H1 (cell line): Measurements from ENCODE around the gene RTN4RL1. TPM values are rescaled to one million over a fixed set of nuclear protein-coding genes. Genes with fewer than 3 reads are reported as not detected.
A peak's percentile ranks its signal among the peaks of the same experiment; 100 is the strongest.

Experiments
- CTCF ChIA-PET: fragments of 300-600 bp; sonication (Branson Sonifier 250); formaldehyde crosslinking; loops from one replicate; lab custom pipeline; 2021; ENCODE audit not compliant: partially characterized antibody; lab: Charles Lee
- POLR2A ChIA-PET: fragments of 300-600 bp; sonication (Branson Sonifier 250); formaldehyde crosslinking; loops from one replicate; lab custom pipeline; 2021; ENCODE audit warnings: inconsistent platforms; ENCODE audit not compliant: partially characterized antibody; lab: Charles Lee
- DNase-seq, 2 experiments: peaks; one replicate each; pipeline versions ENCODE4 v3.0.0 to v3.0.0-alpha.2; 2010 to 2022; ENCODE audit warnings: low spot score in 2 of 2, low read depth in 1 of 2, mixed read lengths in 1 of 2
- FAIRE-seq: peaks from 2 replicates; lab custom pipeline; 2011; peaks lifted over from hg19 to GRCh38; lab: Jason Lieb, UNC
- H2AFZ ChIP-seq: 2 replicates; pipeline ENCODE4 v1.8.1; 2012; ENCODE audit warnings: low read length, inconsistent platforms
- H2AK5ac ChIP-seq: 2 replicates; pipeline ENCODE4 v1.6.1; 2013; ENCODE audit warnings: low read depth, low read length
- H2BK120ac ChIP-seq: replicated peaks from 2 replicates; pipeline ENCODE3; 2013; ENCODE audit warnings: low read depth, low read length, inconsistent platforms
- H2BK12ac ChIP-seq: 2 replicates; pipeline ENCODE4 v1.6.1; 2013; ENCODE audit warnings: low read depth, low read length
- H2BK15ac ChIP-seq: 2 replicates; pipeline ENCODE4 v1.6.1; 2013; ENCODE audit warnings: low read length
- H2BK20ac ChIP-seq: 2 replicates; pipeline ENCODE4 v1.6.1; 2013; ENCODE audit warnings: low read length
- H2BK5ac ChIP-seq: 2 replicates; pipeline ENCODE4 v1.6.1; 2013; ENCODE audit warnings: low read depth, low read length
- H3K14ac ChIP-seq: 2 replicates; pipeline ENCODE4 v1.6.1; 2013; ENCODE audit warnings: inconsistent platforms; ENCODE audit not compliant: insufficient read length
- H3K18ac ChIP-seq: 2 replicates; pipeline ENCODE4 v1.6.1; 2013; ENCODE audit warnings: low read length; ENCODE audit errors: extremely low read depth
- H3K23ac ChIP-seq: 2 replicates; pipeline ENCODE4 v1.6.1; 2013; ENCODE audit warnings: inconsistent platforms; ENCODE audit not compliant: insufficient read length
- H3K23me2 ChIP-seq: 2 replicates; pipeline ENCODE4 v1.6.1; 2013; ENCODE audit warnings: low read depth, low read length
- H3K27ac ChIP-seq: 2 replicates; pipeline ENCODE4 v1.6.1; 2011; ENCODE audit warnings: low read depth, low read length, inconsistent platforms
- H3K27me3 ChIP-seq, 4 experiments: replicated peaks in 1 of 4; 1 replicate in 1 of 4; 2 replicates in 3 of 4; pipeline versions ENCODE4 v1.6.1 to v1.8.1; 2011 to 2013; ENCODE audit warnings: low read length in 3 of 4, mild to moderate bottlenecking in 3 of 4, inconsistent platforms in 2 of 4, mixed read lengths in 2 of 4, moderate library complexity in 1 of 4; ENCODE audit not compliant: control insufficient read depth in 3 of 4, insufficient read depth in 3 of 4; ENCODE audit errors: extremely low read depth in 1 of 4
- H3K36me3 ChIP-seq, 4 experiments: 2 replicates each; pipeline versions ENCODE4 v1.6.1 to v1.8.1; 2011 to 2013; ENCODE audit warnings: mild to moderate bottlenecking in 4 of 4, low read length in 3 of 4, moderate library complexity in 2 of 4, control low read depth in 1 of 4, inconsistent platforms in 1 of 4; ENCODE audit not compliant: insufficient read depth in 4 of 4, control insufficient read depth in 2 of 4
- H3K4ac ChIP-seq: replicated peaks from 2 replicates; pipeline ENCODE3; 2013; ENCODE audit warnings: low read length, low read depth, mixed read lengths, inconsistent platforms; ENCODE audit not compliant: insufficient read length
- H3K4me1 ChIP-seq, 4 experiments: replicated peaks in 1 of 4; 1 replicate in 1 of 4; 2 replicates in 3 of 4; pipeline versions ENCODE4 v1.6.1 to v1.8.1; 2011 to 2013; ENCODE audit warnings: low read length in 3 of 4, inconsistent platforms in 2 of 4, mixed read lengths in 1 of 4; ENCODE audit not compliant: insufficient read depth in 4 of 4, control insufficient read depth in 3 of 4
- H3K4me2 ChIP-seq, 2 experiments: 2 replicates each; pipeline versions ENCODE4 v1.6.1 to v1.8.1; 2011 to 2013; ENCODE audit warnings: low read depth in 2 of 2, low read length in 2 of 2, control low read depth in 1 of 2, inconsistent platforms in 1 of 2, mild to moderate bottlenecking in 1 of 2; ENCODE audit not compliant: insufficient read depth in 1 of 2
- H3K4me3 ChIP-seq, 4 experiments: fragments of 200-600, 300-600 bp in 1 of 4; sonication (generic), shearing (Covaris generic), sonication (Bioruptor Twin) in 1 of 4; 2 replicates each; pipeline versions ENCODE4 v1.5.1 to v1.8.1; 2011 to 2016; ENCODE audit warnings: low read length in 4 of 4, low read depth in 3 of 4, control low read depth in 2 of 4, inconsistent platforms in 2 of 4, mild to moderate bottlenecking in 2 of 4, mixed read lengths in 1 of 4, moderate library complexity in 1 of 4; ENCODE audit not compliant: insufficient read depth in 2 of 4; ENCODE audit errors: extremely low read depth in 1 of 4
- H3K56ac ChIP-seq: replicated peaks from 2 replicates; pipeline ENCODE3; 2013; ENCODE audit warnings: low read depth, mild to moderate bottlenecking, mixed read lengths, low read length, inconsistent platforms; ENCODE audit not compliant: insufficient read length
- H3K79me1 ChIP-seq: 2 replicates; pipeline ENCODE4 v1.6.1; 2013; ENCODE audit warnings: low read depth, low read length, control low read depth
- H3K79me2 ChIP-seq, 2 experiments: 2 replicates each; pipeline versions ENCODE4 v1.6.1 to v1.8.1; 2012 to 2013; ENCODE audit warnings: low read length in 2 of 2, mild to moderate bottlenecking in 2 of 2, inconsistent platforms in 1 of 2; ENCODE audit not compliant: insufficient read depth in 2 of 2, control insufficient read depth in 1 of 2
- H3K9ac ChIP-seq, 4 experiments: replicated peaks in 1 of 4; 1 replicate in 1 of 4; 2 replicates in 3 of 4; pipeline versions ENCODE4 v1.6.1 to v1.8.1; 2011 to 2013; ENCODE audit warnings: low read depth in 3 of 4, low read length in 3 of 4, control low read depth in 2 of 4, mild to moderate bottlenecking in 2 of 4, moderate library complexity in 2 of 4, inconsistent platforms in 1 of 4; ENCODE audit errors: extremely low read depth in 1 of 4
- H3K9me3 ChIP-seq, 2 experiments: 2 replicates each; pipeline versions ENCODE4 v1.6.1 to v1.8.1; 2012 to 2013; ENCODE audit warnings: mild to moderate bottlenecking in 2 of 2, moderate library complexity in 2 of 2, control low read depth in 1 of 2, inconsistent platforms in 1 of 2, low read depth in 1 of 2, low read length in 1 of 2, mixed read lengths in 1 of 2; ENCODE audit not compliant: insufficient read depth in 2 of 2
- H4K20me1 ChIP-seq, 2 experiments: replicated peaks in 1 of 2; 2 replicates each; pipeline versions ENCODE3 to v1.8.1; 2011 to 2013; ENCODE audit warnings: inconsistent platforms in 2 of 2, low read length in 2 of 2, mild to moderate bottlenecking in 1 of 2; ENCODE audit not compliant: insufficient read depth in 2 of 2, control insufficient read depth in 1 of 2
- H4K5ac ChIP-seq: 2 replicates; pipeline ENCODE4 v1.6.1; 2013; ENCODE audit warnings: low read length, low read depth, mixed read lengths, inconsistent platforms; ENCODE audit not compliant: insufficient read length
- H4K8ac ChIP-seq: 2 replicates; pipeline ENCODE4 v1.8.0; 2013; ENCODE audit warnings: mild to moderate bottlenecking, moderate library complexity, low read length, inconsistent platforms; ENCODE audit not compliant: insufficient read depth; ENCODE audit errors: extremely low read depth
- H4K91ac ChIP-seq: replicated peaks from 2 replicates; pipeline ENCODE3; 2013; ENCODE audit warnings: low read length, mixed read lengths, inconsistent platforms; ENCODE audit not compliant: insufficient read length
- CHD2 ChIP-seq: IDR thresholded peaks from 2 replicates; pipeline ENCODE4 v1.6.1; 2012; ENCODE audit warnings: low read length, improper control_type of control experiment
- HDAC6 ChIP-seq: IDR thresholded peaks from one replicate; pipeline ENCODE4 v1.7.1; 2012; ENCODE audit warnings: low read depth, mild to moderate bottlenecking, inconsistent platforms, low read length, moderate library complexity
- KDM1A ChIP-seq: fragments of 200-600, 300-600 bp; sonication (generic); IDR thresholded peaks from 2 replicates; pipeline ENCODE4 v1.7.1; 2016; ENCODE audit warnings: mild to moderate bottlenecking, low read length, borderline replicate concordance
- KDM5A ChIP-seq: fragments of 200-600 bp; IDR thresholded peaks from 2 replicates; pipeline ENCODE4 v1.7.1; 2012; ENCODE audit warnings: mild to moderate bottlenecking, low read length, inconsistent platforms, mixed read lengths
- NANOG ChIP-seq: IDR thresholded peaks from 2 replicates; pipeline ENCODE4 v1.6.1; 2011; ENCODE audit warnings: low read length, low read depth, mild to moderate bottlenecking, inconsistent platforms; ENCODE audit not compliant: insufficient read depth, poor library complexity, severe bottlenecking
- RAD21 ChIP-seq, 2 experiments: IDR thresholded peaks in 1 of 2; conservative IDR thresholded peaks in 1 of 2; 2 replicates each; pipeline ENCODE4 v1.6.1; 2011; ENCODE audit warnings: low read depth in 2 of 2, low read length in 2 of 2, improper control_type of control experiment in 1 of 2, inconsistent platforms in 1 of 2, mild to moderate bottlenecking in 1 of 2, moderate library complexity in 1 of 2
- TCF12 ChIP-seq: IDR thresholded peaks from 2 replicates; pipeline ENCODE4 v1.6.1; 2011; ENCODE audit warnings: low read depth, mild to moderate bottlenecking, low read length
- WGBS, 2 experiments: shearing (Covaris generic) in 1 of 2; methylation state at CpG; one replicate each; pipeline versions ENCODE4 v1.1.6 to v1.1.7; 2013 to 2015; ENCODE audit warnings: low lambda C conversion rate in 2 of 2, mixed read lengths in 2 of 2, inconsistent platforms in 1 of 2, low coverage in 1 of 2, missing lambda C conversion rate in 1 of 2; ENCODE audit not compliant: insufficient replicate concordance in 2 of 2, insufficient coverage in 1 of 2, insufficient read length in 1 of 2; ENCODE audit errors: extremely low coverage in 1 of 2, missing lambda C conversion rate in 1 of 2; 5-methylcytosine and 5-hydroxymethylcytosine counted together
- polyA plus RNA-seq, 7 experiments: library from polyadenylated mRNA; depleted of rRNA in 3 of 7; stranded (reverse) in 5 of 7; unstranded in 2 of 7; fragments of >200 nt in 5 of 7; fragments of 200-250 nt in 2 of 7; gene quantifications; 1 replicate in 5 of 7; 2 replicates in 1 of 7; 4 replicates in 1 of 7; pipeline versions ENCODE4 v1.2.1 to v1.2.3, GENCODE V29; 2011 to 2013; ENCODE audit warnings: missing spikeins in 2 of 7, mixed read lengths in 2 of 7
- total RNA-seq: library from RNA; stranded (reverse); fragmentation: NEBNext Ultra II Directional; extraction: Animal tissue kit (Norgen Biotek cat#: 25700); gene quantifications from 2 replicates; pipeline ENCODE4 v1.2.1, GENCODE V29; 2021
- TF ChIP-seq, protein P1 (sequence below), 3 experiments: IDR thresholded peaks; 1 replicate in 2 of 3; 2 replicates in 1 of 3; pipeline versions ENCODE4 v1.5.1 to v1.6.1; 2011; ENCODE audit warnings: low read length in 3 of 3, mild to moderate bottlenecking in 3 of 3, inconsistent platforms in 2 of 3, low read depth in 1 of 3, moderate library complexity in 1 of 3; ENCODE audit not compliant: insufficient read depth in 1 of 3; ENCODE audit errors: control extremely low read depth in 1 of 3

Gene RTN4RL1
- total and polyA plus RNA-seq, 2 of the 8 experiments (the other 6 are each of a cell fraction or from before 2014, with no cell fraction given): 0.09 TPM; not detected in 1

DNA sequence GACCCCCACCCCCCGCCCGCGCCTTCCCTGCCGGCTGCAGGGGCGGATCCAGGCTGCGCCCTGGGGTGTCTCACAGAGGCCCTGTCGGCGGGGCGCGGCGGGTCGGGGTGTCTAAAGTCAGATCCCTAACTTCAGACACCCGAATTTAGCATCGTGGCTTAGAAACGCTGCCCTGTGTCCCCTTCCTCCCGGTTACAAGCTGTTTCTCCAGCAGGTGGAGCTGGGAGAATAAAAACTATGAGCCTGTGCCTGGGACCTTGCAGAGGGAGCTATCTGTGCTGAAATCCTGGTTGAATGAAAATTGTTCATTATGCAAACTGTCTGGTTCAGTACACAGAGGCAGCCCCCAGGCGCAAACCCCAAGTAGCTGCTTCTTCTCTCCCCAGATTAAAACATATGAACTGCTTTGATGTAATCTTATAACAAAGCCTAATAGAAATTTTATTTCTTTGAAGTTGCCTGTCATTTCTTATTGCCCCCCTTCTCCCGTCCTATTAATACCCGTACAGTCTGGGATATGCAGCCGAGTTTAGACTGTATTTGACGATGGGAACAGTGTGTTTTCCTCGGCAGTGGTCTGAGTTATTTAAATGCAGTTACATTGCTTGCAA lies 116.3 kb downstream of the RTN4RL1 start:
- H2BK12ac ChIP-seq: no peak overlapping the region
- H3K36me3 ChIP-seq: no peaks in the 10 kb centered on the region
- H2BK20ac ChIP-seq: no peak overlapping the region
- no peak overlapping the region for H2AK5ac ChIP-seq
- no peak overlapping the region for H3K9ac ChIP-seq
- H2BK120ac ChIP-seq: no peak overlapping the region
- no peak overlapping the region for H3K18ac ChIP-seq
- POLR2A ChIA-PET: interaction anchor here (0.8 to 1.5 kb wide), 2 partner anchors 115 to 132 kb away, joined by 3 read pairs; no protein-coding TSS in a partner anchor
- CTCF ChIA-PET: interaction anchor here (0.7 to 3.7 kb wide), 28 partner anchors 11 to 340 kb away, joined by 3 to 47 read pairs (median 4); partner anchors contain the start of genes DPH1, HIC1, OVCA2 and RTN4RL1
- no peak overlapping the region for H4K8ac ChIP-seq
- no peak overlapping the region for H2BK5ac ChIP-seq
- no peaks in the 10 kb centered on the region for H3K79me2 ChIP-seq
- WGBS, 2 experiments: 11% methylated on average over 19 of the region's 22 CpGs; no CpG with 5 or more reads in 1 of the 2 experiments
- H3K4me3 ChIP-seq: peak overlapping the region in 3 of 4 experiments; percentile 17 to 48 (median 34); a peak in 3 of 8 replicates
- DNase-seq: no peak
- FAIRE-seq: peak; percentile 89
- H4K91ac ChIP-seq: no peak overlapping the region
- H4K20me1 ChIP-seq: peaks cover 2 to 9% of the 10 kb centered on the region in 2 experiments
- no peak overlapping the region for H4K5ac ChIP-seq
- no peak overlapping the region for H2BK15ac ChIP-seq
- no peak overlapping the region for H3K23ac ChIP-seq
- no peak overlapping the region for H3K56ac ChIP-seq
- no peak overlapping the region for H3K4ac ChIP-seq
- H3K27me3 ChIP-seq: peaks cover 40 to 85% (median 71%) of the 10 kb centered on the region in 4 experiments
- H3K79me1 ChIP-seq: no peaks in the 10 kb centered on the region
- H3K4me2 ChIP-seq: peak overlapping the region; percentile 30 to 66; a peak in 3 of 4 replicates
- H3K9me3 ChIP-seq: no peaks in the 10 kb centered on the region
- peaks cover 2% of the 10 kb centered on the region; the same call in 1 of the 2 replicates for H3K23me2 ChIP-seq
- no peak overlapping the region for H3K27ac ChIP-seq
- no peak overlapping the region for H3K14ac ChIP-seq
- no peak overlapping the region for H2AFZ ChIP-seq
- H3K4me1 ChIP-seq: peaks cover 0 to 4% (median 3%) of the 10 kb centered on the region in 4 experiments; a peak in 3 of 7 replicates
- TF ChIP-seq TCF12 (peak; percentile 78; the same call in 1 of the 2 replicates), RAD21 (IDR thresholded peaks at IDR 0.05 in 1 of 2, conservative IDR thresholded peaks at IDR 0.05 in 1 of 2; ENCODE audit: low read depth in 2 of 2, low read length in 2 of 2) (peak; percentile 87 to 89), HDAC6 (no peak), KDM1A (peak; percentile 39; the same call in 1 of the 2 replicates), NANOG (no peak), CHD2 (no peak), KDM5A (no peak)
- TF ChIP-seq, protein P1, sequence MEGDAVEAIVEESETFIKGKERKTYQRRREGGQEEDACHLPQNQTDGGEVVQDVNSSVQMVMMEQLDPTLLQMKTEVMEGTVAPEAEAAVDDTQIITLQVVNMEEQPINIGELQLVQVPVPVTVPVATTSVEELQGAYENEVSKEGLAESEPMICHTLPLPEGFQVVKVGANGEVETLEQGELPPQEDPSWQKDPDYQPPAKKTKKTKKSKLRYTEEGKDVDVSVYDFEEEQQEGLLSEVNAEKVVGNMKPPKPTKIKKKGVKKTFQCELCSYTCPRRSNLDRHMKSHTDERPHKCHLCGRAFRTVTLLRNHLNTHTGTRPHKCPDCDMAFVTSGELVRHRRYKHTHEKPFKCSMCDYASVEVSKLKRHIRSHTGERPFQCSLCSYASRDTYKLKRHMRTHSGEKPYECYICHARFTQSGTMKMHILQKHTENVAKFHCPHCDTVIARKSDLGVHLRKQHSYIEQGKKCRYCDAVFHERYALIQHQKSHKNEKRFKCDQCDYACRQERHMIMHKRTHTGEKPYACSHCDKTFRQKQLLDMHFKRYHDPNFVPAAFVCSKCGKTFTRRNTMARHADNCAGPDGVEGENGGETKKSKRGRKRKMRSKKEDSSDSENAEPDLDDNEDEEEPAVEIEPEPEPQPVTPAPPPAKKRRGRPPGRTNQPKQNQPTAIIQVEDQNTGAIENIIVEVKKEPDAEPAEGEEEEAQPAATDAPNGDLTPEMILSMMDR (IDR thresholded peaks at IDR 0.05; ENCODE audit: control extremely low read depth in 1 of 3, insufficient read depth in 1 of 3, low read depth in 1 of 3, low read length in 3 of 3): peak; percentile 64 to 88 (median 74)
